ENCODE results near the gene CDYL2. TPM values are rescaled to one million over a fixed set of nuclear protein-coding genes. Genes with fewer than 3 reads are reported as not detected.

CDYL2 gene
- total and polyA plus RNA-seq, 2 donors (not counting 3 experiments of a cell fraction or from before 2014, with no cell fraction given): 7.1 to 71.3 TPM

DNA sequence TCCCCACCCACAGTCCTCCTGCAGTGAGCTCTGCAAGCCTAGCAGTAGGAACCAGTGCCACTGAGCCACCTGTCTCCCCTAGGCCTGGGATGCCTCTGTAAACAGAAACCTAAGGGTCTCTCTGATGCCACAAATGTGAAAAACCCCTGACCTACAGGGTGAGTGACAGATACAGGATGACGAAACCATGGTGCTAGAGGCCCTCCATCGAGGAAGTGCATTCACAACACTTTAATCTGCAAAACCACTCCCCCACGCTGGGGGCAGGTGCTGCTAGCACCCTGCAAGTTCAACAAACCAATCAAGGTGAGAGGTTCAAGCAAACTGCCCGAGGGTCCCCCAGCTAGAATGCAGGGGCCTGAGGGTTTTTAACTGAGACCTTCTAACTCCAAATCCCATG, 59.5 kb downstream of the CDYL2 start:
- DNase-seq (ENCODE audit: low read depth, low spot score) (no peak), FAIRE-seq (no peak)
- Histone ChIP-seq H3K9ac (replicated peaks; ENCODE audit: extremely low read depth, insufficient read depth, low read length) (no peak overlapping the region), H3K4me1 (ENCODE audit: control insufficient read depth, extremely low read depth, insufficient read depth, low read length) (no peaks in the 10 kb centered on the region), H3K36me3 (ENCODE audit: control insufficient read depth in 2 of 2, extremely low read depth in 1 of 2, insufficient read depth in 2 of 2, low read length in 2 of 2) (no peaks in the 10 kb centered on the region), H3K9me3 (replicated peaks; ENCODE audit: control insufficient read depth, insufficient read depth, low read length) (no peaks in the 10 kb centered on the region), H3K4me3 (replicated peaks in 1 of 3; ENCODE audit: insufficient read depth in 1 of 3, low read depth in 1 of 3, low read length in 3 of 3) (no peak overlapping the region), H2AFZ (ENCODE audit: low read depth, low read length) (no peak overlapping the region), H4K20me1 (replicated peaks; ENCODE audit: control insufficient read depth, extremely low read depth, insufficient read depth, low read length) (peaks cover 8% of the 10 kb centered on the region), H3K79me2 (ENCODE audit: control insufficient read depth, insufficient read depth, low read length) (peaks cover 88% of the 10 kb centered on the region), H3K4me2 (ENCODE audit: insufficient read depth, low read length) (no peak overlapping the region), H3K27me3 (ENCODE audit: control insufficient read depth in 2 of 2, insufficient read depth in 2 of 2, low read length in 2 of 2) (no peaks in the 10 kb centered on the region), H3K27ac (ENCODE audit: insufficient read depth, low read depth, low read length) (no peak overlapping the region), H3K9me1 (replicated peaks; ENCODE audit: control insufficient read depth, extremely low read depth, insufficient read depth, low read length) (no peaks in the 10 kb centered on the region)
- intact Hi-C loops (cut with micrococcal nuclease): no loop called here
- ChIA-PET POLR2A (no interaction called here), CTCF (no interaction called here)
- no TSS peak for BruUV-seq (replicated peaks)
- dilution Hi-C loops (cut with MboI; ENCODE audit: extremely low pct_ligation_motif_present, low sequenced_read_pairs): no loop called here
- no peak for TF ChIP-seq EZH2 (IDR thresholded peaks at IDR 0.05; ENCODE audit: borderline replicate concordance, low read depth, low read length, severe bottlenecking)
- no peak for TF ChIP-seq JUN (IDR thresholded peaks at IDR 0.05; ENCODE audit: borderline replicate concordance, insufficient read depth, insufficient read length, low read depth)
- TF ChIP-seq, protein P1, sequence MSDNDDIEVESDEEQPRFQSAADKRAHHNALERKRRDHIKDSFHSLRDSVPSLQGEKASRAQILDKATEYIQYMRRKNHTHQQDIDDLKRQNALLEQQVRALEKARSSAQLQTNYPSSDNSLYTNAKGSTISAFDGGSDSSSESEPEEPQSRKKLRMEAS (IDR thresholded peaks at IDR 0.05; ENCODE audit: insufficient read depth, insufficient read length): no peak
- no peak for TF ChIP-seq GATA2 (IDR thresholded peaks at IDR 0.05; ENCODE audit: insufficient read depth, insufficient read length, low read depth, low read length)
- no peak for TF ChIP-seq FOS (IDR thresholded peaks at IDR 0.05; ENCODE audit: borderline replicate concordance, insufficient read depth, low read length)
- TF ChIP-seq POLR2A (IDR thresholded peaks at IDR 0.05; ENCODE audit: low read depth, low read length): no peak
- TF ChIP-seq POLR2AphosphoS5 (IDR thresholded peaks at IDR 0.05; ENCODE audit: insufficient read depth, low read depth, low read length): no peak
- TF ChIP-seq, protein P2, sequence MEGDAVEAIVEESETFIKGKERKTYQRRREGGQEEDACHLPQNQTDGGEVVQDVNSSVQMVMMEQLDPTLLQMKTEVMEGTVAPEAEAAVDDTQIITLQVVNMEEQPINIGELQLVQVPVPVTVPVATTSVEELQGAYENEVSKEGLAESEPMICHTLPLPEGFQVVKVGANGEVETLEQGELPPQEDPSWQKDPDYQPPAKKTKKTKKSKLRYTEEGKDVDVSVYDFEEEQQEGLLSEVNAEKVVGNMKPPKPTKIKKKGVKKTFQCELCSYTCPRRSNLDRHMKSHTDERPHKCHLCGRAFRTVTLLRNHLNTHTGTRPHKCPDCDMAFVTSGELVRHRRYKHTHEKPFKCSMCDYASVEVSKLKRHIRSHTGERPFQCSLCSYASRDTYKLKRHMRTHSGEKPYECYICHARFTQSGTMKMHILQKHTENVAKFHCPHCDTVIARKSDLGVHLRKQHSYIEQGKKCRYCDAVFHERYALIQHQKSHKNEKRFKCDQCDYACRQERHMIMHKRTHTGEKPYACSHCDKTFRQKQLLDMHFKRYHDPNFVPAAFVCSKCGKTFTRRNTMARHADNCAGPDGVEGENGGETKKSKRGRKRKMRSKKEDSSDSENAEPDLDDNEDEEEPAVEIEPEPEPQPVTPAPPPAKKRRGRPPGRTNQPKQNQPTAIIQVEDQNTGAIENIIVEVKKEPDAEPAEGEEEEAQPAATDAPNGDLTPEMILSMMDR (IDR thresholded peaks at IDR 0.05; ENCODE audit: extremely low read depth in 1 of 2, insufficient read depth in 1 of 2, low read depth in 1 of 2, low read length in 2 of 2): no peak
- no peak for TF ChIP-seq MYC (IDR thresholded peaks at IDR 0.05; ENCODE audit: low read depth, low read length)
